ENCODE measurements around the gene SPTBN1. TPM values are rescaled to one million over a fixed set of nuclear protein-coding genes. Genes with fewer than 3 reads are reported as not detected.

Gene SPTBN1
- polyA plus RNA-seq, 2 of the 4 experiments (the other 2 are of a cell fraction), result 105 to 126 TPM

- Histone ChIP-seq H3K4me3 (no peak overlapping the region), H3K27ac (no peak overlapping the region), H3K4me2 (no peak overlapping the region), H3K9me3 (no peaks in the 10 kb centered on the region), H3K4me1 (no peaks in the 10 kb centered on the region)
- DNase-seq (ENCODE audit: low read depth in 1 of 2, low spot score in 1 of 2), result no peak
- 97% methylated on average over 16 of the region's 16 CpGs for WGBS (ENCODE audit: missing lambda C conversion rate)
- POLR2A ChIA-PET, result no interaction called here
- CTCF ChIA-PET, result interaction anchor here (0.7 to 2.6 kb wide), 7 partner anchors 11 to 124 kb away, joined by 3 to 19 read pairs (median 4); no protein-coding TSS in a partner anchor
- no peak for ATAC-seq
- no peak for TF ChIP-seq KDM5A (IDR thresholded peaks at IDR 0.05)
- TF ChIP-seq NFE2L2 (conservative IDR thresholded peaks at IDR 0.05; ENCODE audit: low read length), result no peak
- no peak for TF ChIP-seq CHD2 (IDR thresholded peaks at IDR 0.05; ENCODE audit: low read length, partially characterized antibody)
- TF ChIP-seq HEYL (CRISPR knock-in tag; IDR thresholded peaks at IDR 0.05), result no peak
- TF ChIP-seq RFX5 (IDR thresholded peaks at IDR 0.05), result no peak
- TF ChIP-seq JUN (IDR thresholded peaks at IDR 0.05), result no peak
- no peak for TF ChIP-seq EHF (CRISPR knock-in tag; IDR thresholded peaks at IDR 0.05)
- no peak for TF ChIP-seq HOXB13 (CRISPR knock-in tag; IDR thresholded peaks at IDR 0.05; ENCODE audit: low read depth)
- TF ChIP-seq SMC3 (IDR thresholded peaks at IDR 0.05), result no peak
- TF ChIP-seq FOSB (CRISPR knock-in tag; IDR thresholded peaks at IDR 0.05), result no peak
- no peak for TF ChIP-seq RARB (CRISPR knock-in tag; IDR thresholded peaks at IDR 0.05)
- TF ChIP-seq TP53 (CRISPR knock-in tag; IDR thresholded peaks at IDR 0.05), result no peak
- TF ChIP-seq EP300 (IDR thresholded peaks at IDR 0.05), result no peak
- no peak for TF ChIP-seq GATA3 (IDR thresholded peaks at IDR 0.05; ENCODE audit: borderline replicate concordance)
- no peak for FAIRE-seq
Measured at GRCh38 chr2:54646170-54646927, 190.2 kb downstream of the SPTBN1 start.

- Histone ChIP-seq H3K4me2 (no peak overlapping the region), H3K9me3 (no peaks in the 10 kb centered on the region), H3K4me1 (peaks cover 10% of the 10 kb centered on the region), H3K27ac (no peak overlapping the region), H3K4me3 (no peak overlapping the region)
- DNase-seq (ENCODE audit: low read depth in 1 of 2, low spot score in 1 of 2), result no peak
- CTCF ChIA-PET, result interaction anchor here (1.3 to 2.7 kb wide), 3 partner anchors 9 to 17 kb away, joined by 3 to 12 read pairs (median 5); no protein-coding TSS in a partner anchor
- POLR2A ChIA-PET, result no interaction called here
- no peak for FAIRE-seq
- TF ChIP-seq HOXB5 (CRISPR knock-in tag; IDR thresholded peaks at IDR 0.05), result no peak
- TF ChIP-seq EP300 (IDR thresholded peaks at IDR 0.05), result no peak
- TF ChIP-seq PBX3 (IDR thresholded peaks at IDR 0.05), result no peak
- TF ChIP-seq HDAC2 (IDR thresholded peaks at IDR 0.05), result no peak
- no peak for TF ChIP-seq NR3C1 (IDR thresholded peaks at IDR 0.05)
- no peak for TF ChIP-seq FOSB (CRISPR knock-in tag; IDR thresholded peaks at IDR 0.05)
- no peak for TF ChIP-seq POLR2AphosphoS2 (conservative IDR thresholded peaks at IDR 0.05; ENCODE audit: low read length)
- TF ChIP-seq MYC (IDR thresholded peaks at IDR 0.05; ENCODE audit: borderline replicate concordance, low read length), result no peak
- TF ChIP-seq ESRRA (IDR thresholded peaks at IDR 0.05; ENCODE audit: borderline replicate concordance, low read length), result no peak
- TF ChIP-seq RARB (CRISPR knock-in tag; IDR thresholded peaks at IDR 0.05), result no peak
- TF ChIP-seq, protein P1, sequence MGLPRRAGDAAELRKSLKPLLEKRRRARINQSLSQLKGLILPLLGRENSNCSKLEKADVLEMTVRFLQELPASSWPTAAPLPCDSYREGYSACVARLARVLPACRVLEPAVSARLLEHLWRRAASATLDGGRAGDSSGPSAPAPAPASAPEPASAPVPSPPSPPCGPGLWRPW (IDR thresholded peaks at IDR 0.05), result no peak
- TF ChIP-seq HOXA7 (CRISPR knock-in tag; IDR thresholded peaks at IDR 0.05), result no peak
- TF ChIP-seq BCL3 (IDR thresholded peaks at IDR 0.05), result no peak
- ATAC-seq, result no peak
- WGBS (ENCODE audit: missing lambda C conversion rate), result 93% methylated on average over 3 of the region's 3 CpGs
Measured at GRCh38 chr2:54648256-54648655, 192.1 kb downstream of the SPTBN1 start.
